Measurements from ENCODE around the gene TRPV3. TPM values are rescaled to one million over a fixed set of nuclear protein-coding genes. Genes with fewer than 3 reads are reported as not detected.

Gene TRPV3
- total RNA-seq, 1 experiment from 2014 or later: 0.35 TPM

DNA sequence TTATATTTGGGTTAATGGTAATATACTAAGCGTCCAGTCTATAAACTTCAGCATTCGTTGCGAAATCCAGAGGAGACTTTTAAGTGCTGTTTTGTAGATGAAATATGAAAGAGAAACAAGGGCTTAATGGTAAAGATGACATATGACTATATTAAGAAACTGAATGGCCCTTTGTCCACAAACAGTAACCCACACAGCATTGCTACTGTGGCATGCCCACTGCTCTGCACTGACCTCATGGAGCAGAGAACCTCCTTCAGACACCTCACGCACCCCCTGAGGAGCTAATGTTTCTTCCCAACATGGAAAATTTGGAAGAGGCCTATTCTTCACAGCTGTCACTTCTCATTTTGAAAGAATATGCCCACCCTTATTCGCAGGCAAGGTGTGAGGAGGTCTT is 55.1 kb downstream of the TRPV3 start:
- ChIA-PET CTCF (interaction anchor here (0.6 kb wide), 1 partner anchor 15 kb away, joined by 5 read pairs; no protein-coding TSS in a partner anchor), POLR2A (interaction anchor here (0.5 kb wide), 1 partner anchor 1244 kb away, joined by 4 read pairs; no protein-coding TSS in a partner anchor)
- Mint-ChIP-seq H3K36me3 (peaks cover 16% of the 10 kb centered on the region), H3K4me1 (peaks cover 25% of the 10 kb centered on the region), H3K27ac (no peak overlapping the region), H3K9me3 (peaks cover 9% of the 10 kb centered on the region), H3K4me3 (no peak overlapping the region), H3K27me3 (ENCODE audit: low read depth) (no peaks in the 10 kb centered on the region)
- TF ChIP-seq ZNF121 (CRISPR knock-in tag; IDR thresholded peaks at IDR 0.05) (no peak), ZNF317 (CRISPR knock-in tag; IDR thresholded peaks at IDR 0.05; ENCODE audit: borderline replicate concordance, low read depth) (no peak), JAZF1 (CRISPR knock-in tag; IDR thresholded peaks at IDR 0.05) (no peak)
- TF ChIP-seq, protein P1, sequence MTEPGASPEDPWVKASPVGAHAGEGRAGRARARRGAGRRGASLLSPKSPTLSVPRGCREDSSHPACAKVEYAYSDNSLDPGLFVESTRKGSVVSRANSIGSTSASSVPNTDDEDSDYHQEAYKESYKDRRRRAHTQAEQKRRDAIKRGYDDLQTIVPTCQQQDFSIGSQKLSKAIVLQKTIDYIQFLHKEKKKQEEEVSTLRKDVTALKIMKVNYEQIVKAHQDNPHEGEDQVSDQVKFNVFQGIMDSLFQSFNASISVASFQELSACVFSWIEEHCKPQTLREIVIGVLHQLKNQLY (CRISPR knock-in tag; IDR thresholded peaks at IDR 0.05): no peak
- TF ChIP-seq, protein P2, sequence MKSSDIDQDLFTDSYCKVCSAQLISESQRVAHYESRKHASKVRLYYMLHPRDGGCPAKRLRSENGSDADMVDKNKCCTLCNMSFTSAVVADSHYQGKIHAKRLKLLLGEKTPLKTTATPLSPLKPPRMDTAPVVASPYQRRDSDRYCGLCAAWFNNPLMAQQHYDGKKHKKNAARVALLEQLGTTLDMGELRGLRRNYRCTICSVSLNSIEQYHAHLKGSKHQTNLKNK (CRISPR knock-in tag; IDR thresholded peaks at IDR 0.05): no peak
- ATAC-seq (no peak), DNase-seq (ENCODE audit: low spot score) (no peak)

DNA sequence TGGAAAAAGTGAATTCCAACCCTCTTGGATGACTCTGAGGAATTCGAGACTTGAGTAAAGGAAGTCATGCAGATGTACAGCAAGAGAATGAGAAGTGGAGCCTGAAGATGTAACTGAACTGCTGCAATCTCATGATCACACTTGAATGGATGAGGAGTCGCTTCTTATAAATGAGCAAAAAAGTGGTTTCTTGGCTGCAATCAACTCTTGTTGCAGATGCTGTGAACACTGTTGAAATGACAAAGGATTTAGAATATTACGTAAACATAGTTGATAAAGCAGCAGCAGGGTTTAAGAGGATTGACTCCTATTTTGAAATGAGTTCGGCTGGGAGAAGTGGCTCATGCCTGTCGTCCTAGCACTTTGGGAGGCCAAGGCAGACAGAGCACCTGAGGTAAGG is 56.3 kb downstream of the TRPV3 start:
- H3K27ac Mint-ChIP-seq: peak overlapping the region; percentile 27; the same call in 1 of the 2 replicates
- no peaks in the 10 kb centered on the region for H3K27me3 Mint-ChIP-seq (ENCODE audit: low read depth)
- H3K4me3 Mint-ChIP-seq: no peak overlapping the region
- H3K9me3 Mint-ChIP-seq: peaks cover 9% of the 10 kb centered on the region
- DNase-seq (ENCODE audit: low spot score) (no peak), ATAC-seq (no peak)
- ChIA-PET POLR2A (no interaction called here), CTCF (no interaction called here)
- H3K4me1 Mint-ChIP-seq: peaks cover 29% of the 10 kb centered on the region
- no peak for TF ChIP-seq MXD4 (CRISPR knock-in tag; IDR thresholded peaks at IDR 0.05; ENCODE audit: borderline replicate concordance)
- peaks cover 16% of the 10 kb centered on the region for H3K36me3 Mint-ChIP-seq

DNA sequence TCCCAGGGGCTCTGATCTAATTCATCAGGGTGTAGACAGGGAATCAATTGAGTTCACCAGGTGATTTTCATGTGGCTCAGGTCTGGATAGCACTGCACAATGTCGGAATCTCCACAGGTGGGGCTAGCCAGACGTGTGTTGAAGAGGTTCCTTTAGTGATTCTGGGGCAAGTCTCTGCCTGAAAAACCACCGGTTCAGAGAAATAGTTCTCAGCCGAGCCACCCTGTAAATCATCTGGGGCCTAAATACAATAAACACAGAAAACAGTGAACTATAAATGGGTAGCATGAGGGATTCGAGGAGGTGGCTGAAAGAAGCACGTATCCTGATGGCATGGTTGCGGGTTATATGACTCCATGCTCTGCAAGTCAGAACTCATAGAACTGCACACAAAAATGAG is 60.5 kb downstream of the TRPV3 start:
- Mint-ChIP-seq H3K4me3 (no peak overlapping the region), H3K9me3 (peaks cover 15% of the 10 kb centered on the region), H3K27me3 (ENCODE audit: low read depth) (no peaks in the 10 kb centered on the region), H3K36me3 (peaks cover 19% of the 10 kb centered on the region), H3K27ac (no peak overlapping the region), H3K4me1 (peaks cover 28% of the 10 kb centered on the region)
- ChIA-PET CTCF (no interaction called here), POLR2A (no interaction called here)
- no peak for DNase-seq (ENCODE audit: low spot score)
- TF ChIP-seq, protein P3, sequence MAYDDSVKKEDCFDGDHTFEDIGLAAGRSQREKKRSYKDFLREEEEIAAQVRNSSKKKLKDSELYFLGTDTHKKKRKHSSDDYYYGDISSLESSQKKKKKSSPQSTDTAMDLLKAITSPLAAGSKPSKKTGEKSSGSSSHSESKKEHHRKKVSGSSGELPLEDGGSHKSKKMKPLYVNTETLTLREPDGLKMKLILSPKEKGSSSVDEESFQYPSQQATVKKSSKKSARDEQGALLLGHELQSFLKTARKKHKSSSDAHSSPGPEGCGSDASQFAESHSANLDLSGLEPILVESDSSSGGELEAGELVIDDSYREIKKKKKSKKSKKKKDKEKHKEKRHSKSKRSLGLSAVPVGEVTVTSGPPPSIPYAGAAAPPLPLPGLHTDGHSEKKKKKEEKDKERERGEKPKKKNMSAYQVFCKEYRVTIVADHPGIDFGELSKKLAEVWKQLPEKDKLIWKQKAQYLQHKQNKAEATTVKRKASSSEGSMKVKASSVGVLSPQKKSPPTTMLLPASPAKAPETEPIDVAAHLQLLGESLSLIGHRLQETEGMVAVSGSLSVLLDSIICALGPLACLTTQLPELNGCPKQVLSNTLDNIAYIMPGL (CRISPR knock-in tag; IDR thresholded peaks at IDR 0.05): no peak
- TF ChIP-seq TCF7 (CRISPR knock-in tag; IDR thresholded peaks at IDR 0.05; ENCODE audit: low read depth): no peak
- no peak for ATAC-seq

DNA sequence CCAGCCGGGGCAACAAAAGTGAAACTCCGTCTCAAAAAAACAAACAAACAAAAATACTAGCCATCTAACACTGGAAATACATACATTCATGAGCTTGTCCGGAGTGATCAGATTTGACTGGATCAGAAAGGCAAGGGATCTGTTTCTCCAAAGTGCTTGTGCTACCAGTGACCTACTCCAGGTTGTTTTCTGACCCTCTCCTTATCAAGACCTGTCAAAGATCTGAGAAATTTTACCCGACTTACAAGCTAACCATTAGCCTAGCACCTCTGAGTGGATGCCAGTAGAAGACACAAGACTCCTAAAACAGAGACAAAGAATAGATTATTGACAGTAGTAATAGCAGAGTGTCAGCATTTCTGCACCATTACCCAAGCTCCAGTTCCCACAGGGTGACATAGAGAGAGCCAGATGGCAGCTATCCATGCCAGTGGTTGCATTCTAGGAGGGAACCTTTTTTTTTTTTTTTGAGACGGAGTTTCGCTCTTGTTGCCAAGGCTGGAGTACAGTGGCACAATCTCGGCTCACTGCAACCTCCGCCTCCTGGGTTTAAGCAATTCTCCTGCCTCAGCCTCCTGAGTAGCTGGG is 72.0 kb downstream of the TRPV3 start:
- Mint-ChIP-seq H3K27me3 (ENCODE audit: low read depth) (no peaks in the 10 kb centered on the region), H3K9me3 (no peaks in the 10 kb centered on the region), H3K27ac (peak overlapping the region; percentile 14; the same call in 1 of the 2 replicates), H3K4me3 (no peak overlapping the region), H3K36me3 (no peaks in the 10 kb centered on the region), H3K4me1 (peaks cover 80% of the 10 kb centered on the region)
- TF ChIP-seq EMX1 (CRISPR knock-in tag; IDR thresholded peaks at IDR 0.05) (no peak), MYBL2 (CRISPR knock-in tag; IDR thresholded peaks at IDR 0.05) (no peak), ATF1 (CRISPR knock-in tag; IDR thresholded peaks at IDR 0.05) (no peak)
- DNase-seq (ENCODE audit: low spot score) (no peak), ATAC-seq (no peak)
- POLR2A ChIA-PET: no interaction called here
- CTCF ChIA-PET: no interaction called here

DNA sequence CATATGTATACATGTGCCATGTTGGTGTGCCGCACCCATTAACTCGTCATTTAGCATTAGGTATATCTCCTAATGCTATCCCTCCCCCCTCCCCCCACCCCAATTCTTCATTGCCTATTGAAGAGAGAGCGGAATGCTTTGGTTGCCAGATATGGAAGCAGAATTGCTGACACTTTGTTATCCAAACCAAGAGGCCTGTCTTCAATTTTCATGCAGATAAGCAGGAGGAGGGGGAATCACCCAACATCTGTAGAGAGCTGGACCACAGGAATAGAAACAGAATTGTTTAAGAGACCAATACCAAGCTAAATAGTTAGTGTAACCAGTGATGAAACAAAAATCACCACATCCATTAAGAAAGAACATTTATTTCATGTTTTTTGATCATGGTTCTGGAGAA is 74.8 kb downstream of the TRPV3 start:
- ATAC-seq (peak; percentile 74), DNase-seq (ENCODE audit: low spot score) (no peak)
- ChIA-PET CTCF (interaction anchor here (1.4 to 1.5 kb wide), 2 partner anchors 52 to 53 kb away, joined by 4 to 5 read pairs; no protein-coding TSS in a partner anchor), POLR2A (no interaction called here)
- H3K27ac Mint-ChIP-seq: no peak overlapping the region
- H3K4me1 Mint-ChIP-seq: peaks cover 62% of the 10 kb centered on the region
- H3K4me3 Mint-ChIP-seq: peak overlapping the region; percentile 40
- TF ChIP-seq EMX1 (CRISPR knock-in tag; IDR thresholded peaks at IDR 0.05) (no peak), TCF7 (CRISPR knock-in tag; IDR thresholded peaks at IDR 0.05; ENCODE audit: low read depth) (no peak), ZNF671 (CRISPR knock-in tag; IDR thresholded peaks at IDR 0.05) (no peak), HMGA2 (CRISPR knock-in tag; IDR thresholded peaks at IDR 0.05) (no peak)
- TF ChIP-seq, protein P4, sequence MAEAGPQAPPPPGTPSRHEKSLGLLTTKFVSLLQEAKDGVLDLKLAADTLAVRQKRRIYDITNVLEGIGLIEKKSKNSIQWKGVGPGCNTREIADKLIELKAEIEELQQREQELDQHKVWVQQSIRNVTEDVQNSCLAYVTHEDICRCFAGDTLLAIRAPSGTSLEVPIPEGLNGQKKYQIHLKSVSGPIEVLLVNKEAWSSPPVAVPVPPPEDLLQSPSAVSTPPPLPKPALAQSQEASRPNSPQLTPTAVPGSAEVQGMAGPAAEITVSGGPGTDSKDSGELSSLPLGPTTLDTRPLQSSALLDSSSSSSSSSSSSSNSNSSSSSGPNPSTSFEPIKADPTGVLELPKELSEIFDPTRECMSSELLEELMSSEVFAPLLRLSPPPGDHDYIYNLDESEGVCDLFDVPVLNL (CRISPR knock-in tag; IDR thresholded peaks at IDR 0.05; ENCODE audit: borderline replicate concordance, low read depth): no peak
- no peaks in the 10 kb centered on the region for H3K27me3 Mint-ChIP-seq (ENCODE audit: low read depth)
- no peaks in the 10 kb centered on the region for H3K9me3 Mint-ChIP-seq
- H3K36me3 Mint-ChIP-seq: no peaks in the 10 kb centered on the region
